Urothelium cell line (cell line): ENCODE results near the gene NPAS3.

Experiments
- DNase-seq: peaks from one replicate; pipeline ENCODE4 v3.0.0; 2011; ENCODE audit warnings: low spot score, mixed read lengths
- FAIRE-seq: peaks from 2 replicates; lab custom pipeline; 2011; peaks lifted over from hg19 to GRCh38; lab: Jason Lieb, UNC

The NPAS3 gene

GRCh38 chr14:32938719-32939253 is at the start of gene NPAS3:
Gene NPAS3 (plus strand): TSS chr14:32938879.
- no peak for FAIRE-seq
- peak; percentile 40 for DNase-seq

GRCh38 chr14:32896979-32897697 is 41.5 kb upstream of the NPAS3 start:
- FAIRE-seq (no peak), DNase-seq (peak; percentile 20)

GRCh38 chr14:32897698-32898064 is 41.0 kb upstream of the NPAS3 start:
- FAIRE-seq = no peak
- no peak for DNase-seq

- no peak for FAIRE-seq
- DNase-seq = no peak
Measured at GRCh38 chr14:32898876-32899275, 39.8 kb upstream of the NPAS3 start.

- FAIRE-seq (no peak), DNase-seq (no peak)
Measured at GRCh38 chr14:32900547-32900946, 38.1 kb upstream of the NPAS3 start.

- no peak for FAIRE-seq
- DNase-seq = no peak
Measured at GRCh38 chr14:32905013-32905412, 33.7 kb upstream of the NPAS3 start.

GRCh38 chr14:32906672-32907071 is 32.0 kb upstream of the NPAS3 start:
- no peak for DNase-seq
- no peak for FAIRE-seq

GRCh38 chr14:32908196-32909084 is 30.2 kb upstream of the NPAS3 start:
- FAIRE-seq (no peak), DNase-seq (no peak)

GRCh38 chr14:32913725-32914124 is 25.0 kb upstream of the NPAS3 start:
- FAIRE-seq (no peak), DNase-seq (no peak)

- DNase-seq (no peak), FAIRE-seq (no peak)
Measured at GRCh38 chr14:32914391-32914790, 24.3 kb upstream of the NPAS3 start.

GRCh38 chr14:32920696-32921276 is 17.9 kb upstream of the NPAS3 start:
- DNase-seq (no peak), FAIRE-seq (no peak)

GRCh38 chr14:32925439-32925838 is 13.2 kb upstream of the NPAS3 start:
- no peak for FAIRE-seq
- DNase-seq = no peak

GRCh38 chr14:32932302-32932913 is 6.3 kb upstream of the NPAS3 start:
- DNase-seq (no peak), FAIRE-seq (no peak)

- FAIRE-seq = no peak
- DNase-seq = no peak
Measured at GRCh38 chr14:32932914-32933628, 5.6 kb upstream of the NPAS3 start.

- DNase-seq = peak; percentile 23
- no peak for FAIRE-seq
Measured at GRCh38 chr14:32933629-32934072, 5.0 kb upstream of the NPAS3 start.

- DNase-seq = peak; percentile 60
- no peak for FAIRE-seq
Measured at GRCh38 chr14:32934073-32934880, 4.4 kb upstream of the NPAS3 start.

- no peak for FAIRE-seq
- peak; percentile 31 for DNase-seq
Measured at GRCh38 chr14:32934881-32935633, 3.6 kb upstream of the NPAS3 start.

GRCh38 chr14:32939254-32940065 is 781 bp downstream of the NPAS3 start:
- DNase-seq (peak; percentile 82), FAIRE-seq (no peak)
